Thyroid gland (tissue), 4 donors: ENCODE results near the gene DHRS7B.

Source experiments
- CTCF ChIP-seq, 6 experiments: fragments of 200-600 bp in 3 of 6; fragments of 450-650 bp in 3 of 6; sonication (generic) in 3 of 6; IDR thresholded peaks; one replicate each; pipeline ENCODE4 v1.5.1; 2016 to 2019; ENCODE audit warnings: antibody characterized with exemption in 6 of 6, mild to moderate bottlenecking in 2 of 6, inconsistent platforms in 1 of 6, moderate library complexity in 1 of 6
- POLR2A ChIP-seq, 2 donors: fragments of 450-650 bp; IDR thresholded peaks; one replicate each; pipeline ENCODE4 v1.6.1; 2017; ENCODE audit warnings: antibody characterized with exemption in 2 of 2, mild to moderate bottlenecking in 2 of 2, moderate library complexity in 1 of 2

GRCh38 chr17:21141331-21141730 is 14.6 kb downstream of the DHRS7B start:
- no peak for TF ChIP-seq CTCF (IDR thresholded peaks at IDR 0.05)
- no peak for TF ChIP-seq POLR2A (IDR thresholded peaks at IDR 0.05)
